Measurements from ENCODE around the gene STOML1. TPM values are rescaled to one million over a fixed set of nuclear protein-coding genes. Genes with fewer than 3 reads are reported as not detected.

STOML1 gene
- total RNA-seq, 1 donor from 2014 or later = 14.3 TPM

GRCh38 chr15:74025436-74025835, 33.3 kb upstream of the STOML1 start:
- no peaks in the 10 kb centered on the region for H3K9me3 Mint-ChIP-seq (ENCODE audit: unreplicated experiment)
- no peak for TF ChIP-seq CTCF (IDR thresholded peaks at IDR 0.05; ENCODE audit: unreplicated experiment)
- H3K27ac Mint-ChIP-seq (ENCODE audit: unreplicated experiment) = no peak overlapping the region
- peaks cover 7% of the 10 kb centered on the region for H3K27me3 Mint-ChIP-seq (ENCODE audit: unreplicated experiment)
- H3K36me3 Mint-ChIP-seq (ENCODE audit: low read depth, unreplicated experiment) = peaks cover 46% of the 10 kb centered on the region
- no peak overlapping the region for H3K4me3 Mint-ChIP-seq (ENCODE audit: unreplicated experiment)
- DNase-seq (ENCODE audit: low spot score) = no peak
- H3K4me1 Mint-ChIP-seq (ENCODE audit: unreplicated experiment) = peaks cover 13% of the 10 kb centered on the region

- no peak for DNase-seq (ENCODE audit: low spot score)
Measured at GRCh38 chr15:74024687-74025086, 32.6 kb upstream of the STOML1 start.

GRCh38 chr15:74022706-74023470, 30.8 kb upstream of the STOML1 start:
- Mint-ChIP-seq H3K27ac (ENCODE audit: unreplicated experiment) (peak overlapping the region; percentile 33), H3K4me1 (ENCODE audit: unreplicated experiment) (peaks cover 15% of the 10 kb centered on the region), H3K36me3 (ENCODE audit: low read depth, unreplicated experiment) (peaks cover 45% of the 10 kb centered on the region), H3K27me3 (ENCODE audit: unreplicated experiment) (peaks cover 9% of the 10 kb centered on the region), H3K4me3 (ENCODE audit: unreplicated experiment) (peak overlapping the region; percentile 86), H3K9me3 (ENCODE audit: unreplicated experiment) (no peaks in the 10 kb centered on the region)
- DNase-seq (ENCODE audit: low spot score) = no peak
- TF ChIP-seq CTCF (IDR thresholded peaks at IDR 0.05; ENCODE audit: unreplicated experiment) = no peak

More at GRCh38 chr15:74024687-74025086, 32.6 kb upstream of the STOML1 start:
- TF ChIP-seq CTCF (IDR thresholded peaks at IDR 0.05; ENCODE audit: unreplicated experiment) = no peak
- Mint-ChIP-seq H3K4me1 (ENCODE audit: unreplicated experiment) (peaks cover 15% of the 10 kb centered on the region), H3K27ac (ENCODE audit: unreplicated experiment) (no peak overlapping the region), H3K27me3 (ENCODE audit: unreplicated experiment) (peaks cover 9% of the 10 kb centered on the region), H3K4me3 (ENCODE audit: unreplicated experiment) (peak overlapping the region; percentile 44), H3K36me3 (ENCODE audit: low read depth, unreplicated experiment) (peaks cover 48% of the 10 kb centered on the region), H3K9me3 (ENCODE audit: unreplicated experiment) (no peaks in the 10 kb centered on the region)

GRCh38 chr15:74019734-74020133, 27.6 kb upstream of the STOML1 start:
- Mint-ChIP-seq H3K4me1 (ENCODE audit: unreplicated experiment) (peaks cover 24% of the 10 kb centered on the region), H3K27ac (ENCODE audit: unreplicated experiment) (no peak overlapping the region), H3K9me3 (ENCODE audit: unreplicated experiment) (no peaks in the 10 kb centered on the region), H3K36me3 (ENCODE audit: low read depth, unreplicated experiment) (peaks cover 47% of the 10 kb centered on the region), H3K4me3 (ENCODE audit: unreplicated experiment) (no peak overlapping the region), H3K27me3 (ENCODE audit: unreplicated experiment) (peaks cover 9% of the 10 kb centered on the region)
- TF ChIP-seq CTCF (IDR thresholded peaks at IDR 0.05; ENCODE audit: unreplicated experiment) = no peak
- DNase-seq (ENCODE audit: low spot score) = no peak

- H3K4me3 Mint-ChIP-seq (ENCODE audit: unreplicated experiment) = no peak overlapping the region
- TF ChIP-seq CTCF (IDR thresholded peaks at IDR 0.05; ENCODE audit: unreplicated experiment) = no peak
- peak overlapping the region; percentile 77 for H3K27ac Mint-ChIP-seq (ENCODE audit: unreplicated experiment)
- H3K36me3 Mint-ChIP-seq (ENCODE audit: low read depth, unreplicated experiment) = peaks cover 26% of the 10 kb centered on the region
- H3K4me1 Mint-ChIP-seq (ENCODE audit: unreplicated experiment) = peaks cover 60% of the 10 kb centered on the region
- no peak for DNase-seq (ENCODE audit: low spot score)
- no peaks in the 10 kb centered on the region for H3K9me3 Mint-ChIP-seq (ENCODE audit: unreplicated experiment)
- no peaks in the 10 kb centered on the region for H3K27me3 Mint-ChIP-seq (ENCODE audit: unreplicated experiment)
Measured at GRCh38 chr15:74013374-74013894, 21.3 kb upstream of the STOML1 start.

Measured in endothelial cell (in vitro differentiated cells).